ENCODE results near the gene KIF13A. TPM values are rescaled to one million over a fixed set of nuclear protein-coding genes. Genes with fewer than 3 reads are reported as not detected.

KIF13A gene
- total and polyA plus RNA-seq, 2 donors (not counting 3 experiments of a cell fraction or from before 2014, with no cell fraction given), result 24.9 to 65.8 TPM

DNA sequence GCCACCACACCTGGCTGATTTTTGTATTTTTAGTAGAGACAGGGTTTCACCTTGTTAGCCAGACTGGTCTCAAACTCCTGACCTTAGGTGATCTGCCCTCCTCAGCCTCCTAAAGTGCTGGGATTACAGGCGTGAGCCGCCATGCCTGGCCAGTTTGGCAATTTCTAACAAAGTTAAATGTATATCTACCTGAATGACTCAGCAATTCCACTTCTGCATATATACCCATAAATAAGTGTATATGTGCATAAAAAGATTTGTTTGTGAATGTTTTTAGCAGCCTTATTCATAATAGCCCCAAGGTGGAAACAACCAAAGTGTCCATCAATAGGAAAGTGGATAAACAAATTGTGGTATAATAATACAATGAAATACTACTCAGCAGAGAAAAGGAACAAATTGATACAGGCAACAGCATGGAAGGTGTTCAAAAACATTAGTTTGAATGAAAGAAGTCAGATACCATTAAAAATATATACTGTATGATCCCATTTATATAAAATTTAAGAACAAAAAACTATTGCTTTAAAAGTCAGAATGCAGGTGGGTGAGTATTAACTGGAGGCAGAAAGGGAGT, 44.3 kb upstream of the KIF13A start:
- TF ChIP-seq POLR2AphosphoS5 (IDR thresholded peaks at IDR 0.05; ENCODE audit: insufficient read depth, low read depth, low read length) (no peak), JUN (IDR thresholded peaks at IDR 0.05; ENCODE audit: borderline replicate concordance, insufficient read depth, insufficient read length, low read depth) (no peak), FOS (IDR thresholded peaks at IDR 0.05; ENCODE audit: borderline replicate concordance, insufficient read depth, low read length) (no peak), POLR2A (IDR thresholded peaks at IDR 0.05; ENCODE audit: low read depth, low read length) (no peak), GATA2 (IDR thresholded peaks at IDR 0.05; ENCODE audit: insufficient read depth, insufficient read length, low read depth, low read length) (no peak), EZH2 (IDR thresholded peaks at IDR 0.05; ENCODE audit: borderline replicate concordance, low read depth, low read length, severe bottlenecking) (no peak), MYC (IDR thresholded peaks at IDR 0.05; ENCODE audit: low read depth, low read length) (no peak)
- TF ChIP-seq, protein P1, sequence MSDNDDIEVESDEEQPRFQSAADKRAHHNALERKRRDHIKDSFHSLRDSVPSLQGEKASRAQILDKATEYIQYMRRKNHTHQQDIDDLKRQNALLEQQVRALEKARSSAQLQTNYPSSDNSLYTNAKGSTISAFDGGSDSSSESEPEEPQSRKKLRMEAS (IDR thresholded peaks at IDR 0.05; ENCODE audit: insufficient read depth, insufficient read length), result no peak
- TF ChIP-seq, protein P2, sequence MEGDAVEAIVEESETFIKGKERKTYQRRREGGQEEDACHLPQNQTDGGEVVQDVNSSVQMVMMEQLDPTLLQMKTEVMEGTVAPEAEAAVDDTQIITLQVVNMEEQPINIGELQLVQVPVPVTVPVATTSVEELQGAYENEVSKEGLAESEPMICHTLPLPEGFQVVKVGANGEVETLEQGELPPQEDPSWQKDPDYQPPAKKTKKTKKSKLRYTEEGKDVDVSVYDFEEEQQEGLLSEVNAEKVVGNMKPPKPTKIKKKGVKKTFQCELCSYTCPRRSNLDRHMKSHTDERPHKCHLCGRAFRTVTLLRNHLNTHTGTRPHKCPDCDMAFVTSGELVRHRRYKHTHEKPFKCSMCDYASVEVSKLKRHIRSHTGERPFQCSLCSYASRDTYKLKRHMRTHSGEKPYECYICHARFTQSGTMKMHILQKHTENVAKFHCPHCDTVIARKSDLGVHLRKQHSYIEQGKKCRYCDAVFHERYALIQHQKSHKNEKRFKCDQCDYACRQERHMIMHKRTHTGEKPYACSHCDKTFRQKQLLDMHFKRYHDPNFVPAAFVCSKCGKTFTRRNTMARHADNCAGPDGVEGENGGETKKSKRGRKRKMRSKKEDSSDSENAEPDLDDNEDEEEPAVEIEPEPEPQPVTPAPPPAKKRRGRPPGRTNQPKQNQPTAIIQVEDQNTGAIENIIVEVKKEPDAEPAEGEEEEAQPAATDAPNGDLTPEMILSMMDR (IDR thresholded peaks at IDR 0.05; ENCODE audit: extremely low read depth in 1 of 2, insufficient read depth in 1 of 2, low read depth in 1 of 2, low read length in 2 of 2), result no peak
- Histone ChIP-seq H3K9me3 (replicated peaks; ENCODE audit: control insufficient read depth, insufficient read depth, low read length) (no peaks in the 10 kb centered on the region), H3K36me3 (ENCODE audit: control insufficient read depth in 2 of 2, extremely low read depth in 1 of 2, insufficient read depth in 2 of 2, low read length in 2 of 2) (no peaks in the 10 kb centered on the region), H3K9me1 (replicated peaks; ENCODE audit: control insufficient read depth, extremely low read depth, insufficient read depth, low read length) (no peaks in the 10 kb centered on the region), H4K20me1 (replicated peaks; ENCODE audit: control insufficient read depth, extremely low read depth, insufficient read depth, low read length) (no peaks in the 10 kb centered on the region), H2AFZ (ENCODE audit: low read depth, low read length) (no peak overlapping the region), H3K4me2 (ENCODE audit: insufficient read depth, low read length) (no peak overlapping the region), H3K4me3 (replicated peaks in 1 of 3; ENCODE audit: insufficient read depth in 1 of 3, low read depth in 1 of 3, low read length in 3 of 3) (no peak overlapping the region), H3K9ac (replicated peaks; ENCODE audit: extremely low read depth, insufficient read depth, low read length) (no peak overlapping the region), H3K79me2 (ENCODE audit: control insufficient read depth, insufficient read depth, low read length) (no peaks in the 10 kb centered on the region), H3K27ac (ENCODE audit: insufficient read depth, low read depth, low read length) (no peak overlapping the region), H3K4me1 (ENCODE audit: control insufficient read depth, extremely low read depth, insufficient read depth, low read length) (no peaks in the 10 kb centered on the region), H3K27me3 (ENCODE audit: control insufficient read depth in 2 of 2, insufficient read depth in 2 of 2, low read length in 2 of 2) (no peaks in the 10 kb centered on the region)
- FAIRE-seq (no peak), DNase-seq (ENCODE audit: low read depth, low spot score) (no peak)
- dilution Hi-C loops (cut with MboI; ENCODE audit: extremely low pct_ligation_motif_present, low sequenced_read_pairs), result no loop called here
- CTCF ChIA-PET, result no interaction called here
- no TSS peak for BruUV-seq (replicated peaks)
- intact Hi-C loops (cut with micrococcal nuclease), result no loop called here
- POLR2A ChIA-PET, result no interaction called here

Data from endothelial cell of umbilical vein (primary cell).